IMR-90 (cell line): ENCODE results near the gene TMC4.

Experiments used
- CHD1 ChIP-seq: IDR thresholded peaks from 2 replicates; pipeline ENCODE4 v1.6.1; 2012; ENCODE audit warnings: low read depth, low read length, improper control_type of control experiment
- POLR2A ChIP-seq: IDR thresholded peaks from 2 replicates; pipeline ENCODE4 v1.6.1; 2012; ENCODE audit warnings: mild to moderate bottlenecking, low read depth, low read length
- USF2 ChIP-seq: fragments of 150-350 bp; IDR thresholded peaks from 2 replicates; pipeline ENCODE4 v1.6.1; 2017; ENCODE audit warnings: mild to moderate bottlenecking, antibody characterized with exemption, low read length, low read depth
- TF ChIP-seq, protein P1 (sequence below): conservative IDR thresholded peaks from 2 replicates; pipeline ENCODE4 v1.5.1; 2012; ENCODE audit warnings: mild to moderate bottlenecking, low read depth, low read length, improper control_type of control experiment

GRCh38 chr19:54172471-54173358 is at the start of gene TMC4:
- TF ChIP-seq, protein P1, sequence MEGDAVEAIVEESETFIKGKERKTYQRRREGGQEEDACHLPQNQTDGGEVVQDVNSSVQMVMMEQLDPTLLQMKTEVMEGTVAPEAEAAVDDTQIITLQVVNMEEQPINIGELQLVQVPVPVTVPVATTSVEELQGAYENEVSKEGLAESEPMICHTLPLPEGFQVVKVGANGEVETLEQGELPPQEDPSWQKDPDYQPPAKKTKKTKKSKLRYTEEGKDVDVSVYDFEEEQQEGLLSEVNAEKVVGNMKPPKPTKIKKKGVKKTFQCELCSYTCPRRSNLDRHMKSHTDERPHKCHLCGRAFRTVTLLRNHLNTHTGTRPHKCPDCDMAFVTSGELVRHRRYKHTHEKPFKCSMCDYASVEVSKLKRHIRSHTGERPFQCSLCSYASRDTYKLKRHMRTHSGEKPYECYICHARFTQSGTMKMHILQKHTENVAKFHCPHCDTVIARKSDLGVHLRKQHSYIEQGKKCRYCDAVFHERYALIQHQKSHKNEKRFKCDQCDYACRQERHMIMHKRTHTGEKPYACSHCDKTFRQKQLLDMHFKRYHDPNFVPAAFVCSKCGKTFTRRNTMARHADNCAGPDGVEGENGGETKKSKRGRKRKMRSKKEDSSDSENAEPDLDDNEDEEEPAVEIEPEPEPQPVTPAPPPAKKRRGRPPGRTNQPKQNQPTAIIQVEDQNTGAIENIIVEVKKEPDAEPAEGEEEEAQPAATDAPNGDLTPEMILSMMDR: no peak
- no peak for TF ChIP-seq POLR2A
- TF ChIP-seq USF2: no peak
- TF ChIP-seq CHD1: no peak
